WI38 (cell line): ENCODE data around the gene B2M.
"Not testable (repeated sequence)": the region's sequence is repeated elsewhere in the genome, so short reads cannot be mapped to it uniquely, and the experiment has no call there.

ENCODE experiments used
- H3K4me3 ChIP-seq: 2 replicates; pipeline ENCODE4 v1.5.1; 2011; ENCODE audit warnings: low read depth, mild to moderate bottlenecking, control low read depth, low read length
- TF ChIP-seq, protein P1 (sequence below): IDR thresholded peaks from 2 replicates; pipeline ENCODE4 v1.5.1; 2012; ENCODE audit warnings: low read depth, mild to moderate bottlenecking, control low read depth, low read length

B2M gene

GRCh38 chr15:44692659-44693058, 18.7 kb upstream of the B2M start:
- H3K4me3 ChIP-seq, result no peak overlapping the region
- TF ChIP-seq, protein P1, sequence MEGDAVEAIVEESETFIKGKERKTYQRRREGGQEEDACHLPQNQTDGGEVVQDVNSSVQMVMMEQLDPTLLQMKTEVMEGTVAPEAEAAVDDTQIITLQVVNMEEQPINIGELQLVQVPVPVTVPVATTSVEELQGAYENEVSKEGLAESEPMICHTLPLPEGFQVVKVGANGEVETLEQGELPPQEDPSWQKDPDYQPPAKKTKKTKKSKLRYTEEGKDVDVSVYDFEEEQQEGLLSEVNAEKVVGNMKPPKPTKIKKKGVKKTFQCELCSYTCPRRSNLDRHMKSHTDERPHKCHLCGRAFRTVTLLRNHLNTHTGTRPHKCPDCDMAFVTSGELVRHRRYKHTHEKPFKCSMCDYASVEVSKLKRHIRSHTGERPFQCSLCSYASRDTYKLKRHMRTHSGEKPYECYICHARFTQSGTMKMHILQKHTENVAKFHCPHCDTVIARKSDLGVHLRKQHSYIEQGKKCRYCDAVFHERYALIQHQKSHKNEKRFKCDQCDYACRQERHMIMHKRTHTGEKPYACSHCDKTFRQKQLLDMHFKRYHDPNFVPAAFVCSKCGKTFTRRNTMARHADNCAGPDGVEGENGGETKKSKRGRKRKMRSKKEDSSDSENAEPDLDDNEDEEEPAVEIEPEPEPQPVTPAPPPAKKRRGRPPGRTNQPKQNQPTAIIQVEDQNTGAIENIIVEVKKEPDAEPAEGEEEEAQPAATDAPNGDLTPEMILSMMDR, result no peak

- TF ChIP-seq, protein P1, result no peak
- no peak overlapping the region for H3K4me3 ChIP-seq
These were observed 16.9 kb upstream of the B2M start for GRCh38 chr15:44694416-44694815.

GRCh38 chr15:44695294-44695693, 16.0 kb upstream of the B2M start:
- TF ChIP-seq, protein P1, result no peak
- H3K4me3 ChIP-seq, result no peak overlapping the region

DNA sequence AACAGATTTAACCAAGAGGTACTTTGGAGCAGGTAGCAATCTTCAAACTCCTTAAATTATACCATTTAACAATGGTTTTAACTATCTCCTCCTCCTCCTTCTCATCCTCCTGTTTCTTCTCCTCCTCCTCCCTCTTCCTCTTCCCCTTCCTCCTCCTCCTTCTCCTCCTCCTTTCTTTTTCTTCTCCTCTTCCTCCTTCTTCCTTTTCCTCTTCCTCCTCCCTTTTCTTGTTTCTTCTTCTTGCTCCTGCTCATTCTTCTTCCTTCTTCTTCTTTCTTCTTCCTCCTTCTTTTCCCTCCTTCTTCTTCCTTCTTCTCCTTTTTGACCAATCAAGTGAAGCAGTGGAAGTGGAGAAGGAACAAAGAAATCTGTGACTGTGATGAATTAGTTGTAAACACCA, 14.3 kb upstream of the B2M start:
- TF ChIP-seq, protein P1, result no peak

DNA sequence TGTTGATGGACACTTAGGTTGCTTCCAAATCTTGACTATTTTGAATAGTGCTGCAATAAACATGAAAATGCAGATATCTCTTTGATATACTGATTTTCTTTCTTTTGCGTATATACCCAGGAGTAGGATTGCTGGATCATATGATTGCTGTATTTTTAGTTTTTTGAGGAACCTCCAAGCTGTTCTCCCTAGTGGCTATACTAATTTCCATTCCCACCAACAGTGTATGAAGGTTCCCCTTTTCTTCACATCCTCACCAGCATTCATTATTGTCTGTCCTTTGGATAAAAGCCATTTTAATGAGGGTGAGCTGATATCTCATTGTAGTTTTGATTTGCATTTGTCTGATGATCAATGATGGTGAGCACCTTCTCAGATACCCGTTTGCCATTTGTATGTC, 12.7 kb upstream of the B2M start:
- TF ChIP-seq, protein P1, result no peak
- no peak overlapping the region for H3K4me3 ChIP-seq

More for the DNA sequence above, 14.3 kb upstream of the B2M start:
- H3K4me3 ChIP-seq, result no peak overlapping the region

DNA sequence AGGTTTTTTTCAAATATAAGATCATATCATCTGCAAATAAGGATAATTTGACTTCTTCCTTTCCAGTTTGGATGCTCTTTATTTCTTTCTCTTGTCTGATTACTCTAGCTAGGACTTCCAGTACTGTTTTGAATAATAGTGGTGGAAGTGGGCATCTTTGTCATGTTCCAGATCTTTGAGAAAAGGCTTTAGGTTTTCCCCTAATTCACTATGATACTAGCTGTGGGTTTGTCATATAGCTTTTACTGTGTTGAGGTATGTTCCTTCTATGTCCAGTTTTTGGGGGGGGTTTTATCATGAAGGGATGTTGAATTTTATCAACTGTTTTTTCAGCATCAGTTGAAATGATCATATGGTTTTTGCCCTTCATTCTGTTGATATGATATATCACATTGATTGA, 10.6 kb upstream of the B2M start:
- not testable (repeated sequence) for H3K4me3 ChIP-seq

DNA sequence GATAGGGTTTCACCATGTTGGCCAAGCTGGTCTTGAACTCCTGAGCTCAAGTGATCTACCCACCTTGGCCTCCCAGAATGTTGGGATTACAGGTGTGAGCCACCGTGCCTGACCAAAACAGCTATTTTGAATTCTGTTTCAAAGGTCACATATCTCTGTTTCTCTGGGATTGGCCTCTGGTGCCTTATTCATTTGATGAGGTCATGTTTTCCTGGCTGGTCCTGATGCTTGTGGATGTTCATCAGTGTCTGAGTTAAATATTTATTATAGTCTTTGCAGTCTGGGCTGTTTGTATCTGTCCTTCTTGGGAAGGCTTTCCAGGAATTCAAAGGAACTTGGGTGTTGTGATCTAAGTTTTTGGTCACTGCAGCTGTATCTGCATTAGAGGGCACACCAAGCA, 5.3 kb upstream of the B2M start:
- no peak overlapping the region for H3K4me3 ChIP-seq
- TF ChIP-seq, protein P1, result no peak

DNA sequence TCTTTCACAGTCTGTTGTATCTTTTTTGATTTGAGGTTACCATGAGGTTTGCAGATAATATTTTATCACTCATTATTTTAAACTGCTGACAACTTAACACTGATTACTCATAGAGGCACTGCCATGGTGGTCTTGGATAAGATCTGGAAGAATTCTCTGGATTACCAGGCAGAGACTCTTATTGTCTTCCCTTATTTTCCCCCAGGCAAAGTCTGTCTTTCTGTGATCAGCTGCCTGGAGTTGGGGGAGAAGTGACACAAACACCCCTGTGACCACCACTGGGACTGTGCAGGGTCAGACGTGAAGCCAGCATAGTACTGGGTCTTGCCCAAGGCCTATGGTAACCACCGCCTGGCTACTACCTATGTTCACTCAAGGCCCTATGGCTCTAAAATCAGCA, 4.9 kb upstream of the B2M start:
- no peak overlapping the region for H3K4me3 ChIP-seq
- TF ChIP-seq, protein P1, result no peak
